H54 (cell line): ENCODE results near the gene GALNS.

Experiments used
- DNase-seq: peaks from one replicate; pipeline ENCODE4 v3.0.0; 2011; ENCODE audit warnings: low spot score, mixed read lengths; ENCODE audit not compliant: insufficient read length
- FAIRE-seq: peaks from 3 replicates; lab custom pipeline; 2011; peaks lifted over from hg19 to GRCh38; lab: Jason Lieb, UNC
- POLR2A ChIP-seq: IDR thresholded peaks from 2 replicates; pipeline ENCODE4 v1.6.1; 2011; ENCODE audit warnings: low read depth, mild to moderate bottlenecking, low read length

The GALNS gene

DNA sequence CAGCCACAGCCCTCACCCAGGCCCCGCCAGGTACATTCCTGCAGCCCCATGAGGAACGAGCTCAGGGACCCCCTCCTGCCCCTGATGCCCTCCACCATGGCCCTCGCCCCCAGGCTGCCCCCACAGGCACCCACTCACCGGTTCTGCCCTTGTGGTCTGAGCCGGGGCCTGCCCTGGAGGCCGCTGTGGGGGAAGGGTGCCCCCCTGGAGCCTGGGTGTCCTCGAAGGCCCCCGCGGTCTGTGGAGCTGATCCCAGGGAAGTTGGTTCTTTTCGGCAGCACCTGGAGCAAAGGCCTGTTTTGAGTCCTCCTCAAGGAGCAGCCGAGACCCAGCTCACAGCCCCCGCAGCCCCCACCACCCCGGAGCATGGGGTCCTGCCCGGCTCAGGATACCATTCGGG, 7.4 kb upstream of the GALNS start:
- DNase-seq (no peak), FAIRE-seq (no peak)
- no peak for TF ChIP-seq POLR2A

DNA sequence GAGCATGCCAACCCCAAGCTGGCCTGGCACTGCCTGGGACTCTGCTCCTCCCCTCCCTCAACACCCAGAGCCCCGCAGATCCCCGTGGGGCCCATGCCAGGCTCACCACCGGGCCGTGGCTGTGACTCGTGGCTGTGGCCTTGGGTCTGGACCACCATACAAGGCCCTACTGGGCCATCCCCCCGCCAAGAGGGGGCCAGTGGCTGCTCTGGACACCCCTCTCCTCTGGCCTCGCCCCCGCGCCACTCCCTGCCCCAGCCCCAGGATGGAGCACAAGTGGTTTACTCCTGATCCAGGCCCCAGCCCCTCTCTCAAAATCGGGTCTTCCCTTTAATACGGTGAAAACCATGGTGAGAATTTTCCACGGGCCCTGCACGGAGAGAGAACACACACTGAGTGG, 6.7 kb upstream of the GALNS start:
- FAIRE-seq (no peak), DNase-seq (no peak)
- no peak for TF ChIP-seq POLR2A

DNA sequence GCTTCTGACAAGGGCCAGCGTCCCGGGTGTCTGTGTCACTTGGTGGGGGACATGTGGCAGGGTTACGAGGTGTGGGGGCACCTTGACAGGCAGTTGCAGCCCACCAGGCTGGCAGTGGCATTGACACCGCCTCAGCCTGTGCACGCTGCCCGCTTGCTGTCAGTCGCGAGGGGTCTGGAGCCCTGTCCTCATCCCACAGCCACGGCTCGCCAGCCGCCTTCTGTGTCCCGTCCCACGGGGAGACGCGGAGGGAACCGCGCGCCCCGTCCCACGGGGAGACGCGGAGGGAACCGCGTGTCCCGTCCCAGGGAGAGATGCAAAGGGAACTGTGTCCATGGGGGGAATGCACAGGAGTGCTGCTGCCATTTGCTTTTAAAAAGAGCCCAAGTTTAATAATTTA, 6.2 kb upstream of the GALNS start:
- TF ChIP-seq POLR2A: no peak
- DNase-seq: no peak
- no peak for FAIRE-seq

DNA sequence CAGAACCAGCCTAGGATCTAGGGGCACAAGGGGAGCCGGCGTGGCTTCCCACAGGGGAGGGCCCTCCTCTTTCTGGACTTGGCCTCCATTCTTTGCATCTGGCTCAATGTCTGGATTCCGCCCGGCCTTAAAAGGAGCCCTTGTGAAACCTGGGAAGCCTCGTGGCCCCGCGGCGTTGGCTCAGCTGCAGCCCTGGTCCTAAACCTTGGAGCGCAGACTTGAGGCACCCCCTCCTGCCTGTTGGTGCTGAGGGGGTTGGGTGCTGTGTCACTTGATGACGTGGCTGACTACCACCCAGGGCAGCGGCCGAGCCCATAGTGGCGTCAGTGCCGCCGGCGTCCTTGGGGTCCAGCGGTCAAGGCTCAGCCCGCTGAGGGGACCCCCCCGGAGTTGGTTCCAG, 4.6 kb upstream of the GALNS start:
- TF ChIP-seq POLR2A: no peak
- FAIRE-seq: no peak

DNA sequence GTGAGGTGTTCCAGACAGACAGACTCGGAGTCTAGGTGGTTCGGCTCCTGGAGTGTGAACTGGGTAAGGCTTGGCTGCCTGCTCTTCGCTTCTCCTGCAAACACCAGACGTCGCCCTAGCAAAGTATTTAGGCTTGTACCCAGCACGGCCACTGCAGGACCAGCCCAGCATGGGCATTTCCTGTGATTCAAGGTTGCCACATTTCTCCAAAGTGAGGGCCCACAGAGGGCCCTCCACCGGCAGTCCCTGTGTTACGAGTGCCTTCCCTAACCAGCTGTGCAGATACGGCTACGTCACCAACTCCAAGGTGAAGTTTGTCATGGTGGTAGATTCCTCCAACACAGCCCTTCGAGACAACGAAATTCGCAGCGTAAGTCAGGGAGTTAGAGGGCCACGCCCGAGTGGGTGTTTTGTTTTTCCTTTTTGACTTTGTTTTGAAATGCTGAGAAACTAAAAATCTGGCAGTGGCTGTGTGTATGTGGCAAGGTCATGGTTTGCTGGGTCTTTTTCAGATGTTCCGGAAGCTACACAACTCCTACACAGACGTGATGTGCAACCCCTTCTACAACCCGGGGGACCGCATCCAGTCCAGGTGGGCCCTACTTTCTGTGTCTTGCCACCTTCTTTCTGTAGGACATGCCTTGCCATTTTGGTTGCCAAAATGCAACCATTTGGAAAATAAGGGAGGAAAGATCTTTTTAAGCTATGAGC, 2.8 kb upstream of the GALNS start:
- FAIRE-seq (no peak), DNase-seq (no peak)
- no peak for TF ChIP-seq POLR2A

More for the DNA sequence above, 4.6 kb upstream of the GALNS start:
- no peak for DNase-seq

DNA sequence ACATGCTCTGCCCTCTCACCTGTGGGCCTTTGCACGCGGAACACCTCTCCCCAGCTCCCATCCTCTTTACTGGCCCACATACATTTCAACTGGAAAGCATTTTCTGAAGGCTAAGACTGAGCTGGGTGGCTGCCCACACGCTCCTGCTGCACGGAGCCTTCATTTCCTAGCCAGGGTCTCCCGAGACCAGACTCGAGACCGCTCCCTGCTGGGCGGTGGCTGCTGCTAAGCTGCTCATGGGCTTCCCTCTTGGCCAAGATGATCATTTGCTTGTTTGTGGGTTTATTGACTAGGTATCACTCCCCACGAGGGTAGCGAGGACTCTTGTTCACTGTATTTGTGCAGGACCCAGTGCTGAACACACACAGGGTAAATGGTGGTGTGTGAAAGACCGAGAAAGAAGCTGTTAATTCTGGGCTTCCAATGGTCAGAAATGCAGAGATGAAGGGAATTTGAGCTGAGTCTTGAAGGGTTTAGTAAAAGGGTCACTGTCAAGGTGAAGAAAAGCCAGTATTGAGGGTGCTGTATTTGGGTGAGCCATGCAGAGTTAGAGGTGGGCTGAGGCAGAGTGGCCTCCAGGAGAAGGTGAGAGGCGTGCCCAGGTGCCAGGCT, 1.1 kb upstream of the GALNS start:
- TF ChIP-seq POLR2A: no peak
- FAIRE-seq: no peak
- peak; percentile 86 for DNase-seq

DNA sequence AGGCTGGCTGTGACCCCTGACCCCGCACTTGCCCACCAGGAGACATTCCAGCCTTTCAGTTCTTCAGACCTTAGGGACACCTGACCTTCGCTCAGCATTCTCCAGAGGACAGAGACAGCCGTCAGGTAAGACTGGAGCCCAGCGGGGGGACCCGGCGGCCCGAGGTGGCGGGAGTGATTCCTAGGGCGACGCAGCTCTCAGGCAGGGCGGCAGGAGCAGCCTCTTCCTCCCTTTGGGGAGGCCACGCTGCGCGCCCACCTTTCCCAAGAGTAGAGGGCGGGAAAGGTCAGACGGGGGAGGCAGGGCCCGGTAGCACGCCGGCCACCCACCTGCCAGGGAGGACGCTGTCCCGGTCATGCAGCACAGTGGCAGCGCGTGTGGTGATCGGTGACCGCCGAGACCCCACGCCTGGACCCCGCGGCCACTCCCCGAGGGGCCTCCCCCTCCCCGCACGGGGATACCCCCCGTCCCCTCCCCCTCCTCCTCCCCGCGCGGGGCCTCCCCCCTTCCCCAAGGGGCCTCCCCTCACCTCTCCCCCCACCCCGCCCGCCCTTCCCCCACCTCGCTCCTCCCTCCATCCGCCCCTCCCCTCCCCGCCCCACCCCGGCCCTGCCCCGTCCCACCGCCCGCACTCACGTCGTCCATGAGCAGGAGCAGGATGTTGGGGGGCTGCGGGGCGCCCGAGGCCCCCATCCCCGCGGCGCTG, 472 bp downstream of the GALNS start:
- FAIRE-seq: no peak
- DNase-seq: no peak
- TF ChIP-seq POLR2A: no peak

DNA sequence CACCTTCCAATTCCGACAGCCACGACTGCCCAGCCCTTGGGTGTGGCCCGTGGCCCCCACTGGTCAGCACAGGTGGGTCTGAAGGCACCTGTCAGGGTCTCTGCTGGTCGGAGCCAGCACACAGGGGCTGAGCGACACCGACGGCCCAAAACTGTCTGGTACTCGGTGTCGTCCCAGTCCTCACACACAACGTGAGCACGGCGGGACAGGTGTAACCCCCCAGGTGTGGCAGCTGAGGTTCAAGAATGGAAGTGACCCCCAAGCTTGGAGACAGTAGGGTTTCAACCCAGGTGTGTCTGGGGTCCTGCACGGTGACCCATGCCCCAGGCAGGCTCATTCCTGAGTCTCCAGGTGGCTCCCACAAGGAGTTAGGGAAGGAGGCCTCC, 1.0 kb downstream of the GALNS start:
- DNase-seq (no peak), FAIRE-seq (no peak)
- no peak for TF ChIP-seq POLR2A

DNA sequence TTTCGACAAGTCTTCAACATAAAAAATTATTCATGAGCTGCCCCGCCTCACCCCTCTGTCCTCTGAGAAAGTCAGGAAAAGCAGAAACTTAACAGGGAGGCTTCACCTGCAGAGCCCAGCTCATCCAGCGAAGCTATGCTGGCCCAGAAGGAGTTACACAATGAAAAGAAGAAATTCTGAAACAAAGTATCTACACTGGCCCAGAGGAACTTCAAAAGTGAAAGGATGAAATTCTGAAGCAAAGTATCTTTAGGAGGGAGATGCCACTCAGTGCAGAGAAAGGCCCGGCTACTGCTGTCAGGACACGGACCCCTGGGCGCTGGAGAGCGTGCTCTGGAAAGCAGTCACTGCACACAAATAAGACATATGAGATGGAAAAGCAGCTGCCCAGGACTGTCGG, 1.6 kb downstream of the GALNS start:
- DNase-seq (no peak), FAIRE-seq (no peak)
- TF ChIP-seq POLR2A: no peak

DNA sequence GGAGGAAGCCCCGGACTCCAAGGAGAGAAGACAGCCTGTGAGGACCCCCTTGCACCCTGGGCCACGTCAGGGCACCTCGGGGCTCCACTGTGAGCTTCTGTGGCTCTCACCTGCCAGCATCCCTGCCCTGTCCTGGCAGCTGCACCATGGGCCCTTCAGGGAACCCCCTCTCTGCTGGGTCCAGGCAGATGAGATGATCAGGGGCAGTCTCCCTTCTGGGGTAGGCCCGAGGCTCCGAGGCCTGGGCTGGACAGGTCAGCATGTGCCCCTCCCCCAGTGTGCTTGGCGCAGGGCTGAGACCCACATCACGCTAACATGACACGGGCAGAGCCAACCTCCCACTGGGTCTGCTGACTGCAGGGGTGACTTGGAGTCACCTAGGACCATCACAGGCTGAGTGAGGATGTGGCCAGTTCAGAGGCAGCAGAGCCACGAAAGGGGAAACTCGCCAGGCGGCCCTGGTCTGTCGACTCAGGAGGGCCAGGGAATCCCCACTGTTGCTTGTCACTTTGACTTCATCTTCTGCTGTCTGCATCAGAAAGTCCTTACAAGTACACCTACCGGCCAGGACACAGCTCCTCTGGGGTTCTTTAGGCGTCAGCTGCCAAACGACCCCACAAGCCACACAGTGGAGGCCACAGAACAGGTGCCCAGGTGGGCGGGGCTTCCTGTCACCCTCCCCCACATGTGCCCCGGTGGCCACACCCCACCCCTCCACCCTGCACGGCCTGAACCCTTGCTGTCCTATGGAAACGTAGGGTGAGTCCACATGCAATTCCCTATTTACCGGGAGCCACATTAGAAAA, 2.2 kb downstream of the GALNS start:
- no peak for TF ChIP-seq POLR2A
- FAIRE-seq (no peak), DNase-seq (no peak)

DNA sequence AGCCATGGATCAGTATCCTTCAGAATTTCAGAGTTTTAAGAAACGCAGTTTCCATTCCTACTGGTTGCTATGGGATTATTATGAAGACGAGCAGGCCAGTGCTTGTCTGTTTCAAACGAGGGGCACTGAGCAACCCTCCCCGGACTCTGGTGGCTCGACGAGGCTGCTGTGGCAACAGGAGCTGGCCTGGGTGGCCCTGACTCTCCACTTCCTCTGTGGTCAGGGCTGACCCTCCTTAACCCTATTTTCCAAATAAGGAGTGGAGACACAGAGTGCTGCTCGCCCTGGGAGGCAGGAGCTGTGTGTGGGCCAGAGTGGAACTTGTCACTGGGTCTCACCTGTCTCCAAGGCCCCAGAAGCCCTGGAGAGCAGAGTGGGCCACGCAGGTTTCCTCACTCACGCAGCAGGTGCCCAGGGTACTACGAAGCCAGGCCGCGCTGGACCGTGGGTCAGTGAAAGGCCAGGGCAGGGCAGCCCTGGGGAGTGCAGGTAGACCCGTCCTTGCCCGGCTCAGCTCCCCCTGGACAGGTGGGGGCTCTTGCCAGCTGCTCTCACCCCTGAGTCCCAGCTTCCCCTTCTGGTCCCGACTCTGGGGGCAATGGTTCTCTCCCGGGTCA, 3.3 kb downstream of the GALNS start:
- no peak for TF ChIP-seq POLR2A
- DNase-seq (no peak), FAIRE-seq (no peak)

DNA sequence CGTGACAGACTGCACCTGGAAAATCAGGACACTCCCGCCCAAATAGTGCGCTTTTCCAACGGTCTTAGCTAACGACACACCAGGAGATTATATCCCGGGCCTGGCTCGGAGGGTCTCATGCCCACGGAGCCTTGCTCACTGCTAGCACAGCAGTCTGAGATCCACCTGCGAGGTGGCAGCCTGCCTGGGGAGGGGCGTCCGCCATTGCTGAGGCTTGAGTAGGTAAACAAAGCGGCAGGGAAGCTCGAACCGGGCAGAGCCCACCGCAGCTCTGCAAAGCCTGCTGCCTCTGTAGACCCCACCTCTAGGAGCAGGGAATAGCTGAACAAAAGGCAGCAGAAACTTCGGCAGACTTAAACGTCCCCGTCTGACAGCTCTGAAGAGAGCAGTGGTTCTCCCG, 5.1 kb downstream of the GALNS start:
- no peak for FAIRE-seq
- no peak for TF ChIP-seq POLR2A
- DNase-seq: no peak

DNA sequence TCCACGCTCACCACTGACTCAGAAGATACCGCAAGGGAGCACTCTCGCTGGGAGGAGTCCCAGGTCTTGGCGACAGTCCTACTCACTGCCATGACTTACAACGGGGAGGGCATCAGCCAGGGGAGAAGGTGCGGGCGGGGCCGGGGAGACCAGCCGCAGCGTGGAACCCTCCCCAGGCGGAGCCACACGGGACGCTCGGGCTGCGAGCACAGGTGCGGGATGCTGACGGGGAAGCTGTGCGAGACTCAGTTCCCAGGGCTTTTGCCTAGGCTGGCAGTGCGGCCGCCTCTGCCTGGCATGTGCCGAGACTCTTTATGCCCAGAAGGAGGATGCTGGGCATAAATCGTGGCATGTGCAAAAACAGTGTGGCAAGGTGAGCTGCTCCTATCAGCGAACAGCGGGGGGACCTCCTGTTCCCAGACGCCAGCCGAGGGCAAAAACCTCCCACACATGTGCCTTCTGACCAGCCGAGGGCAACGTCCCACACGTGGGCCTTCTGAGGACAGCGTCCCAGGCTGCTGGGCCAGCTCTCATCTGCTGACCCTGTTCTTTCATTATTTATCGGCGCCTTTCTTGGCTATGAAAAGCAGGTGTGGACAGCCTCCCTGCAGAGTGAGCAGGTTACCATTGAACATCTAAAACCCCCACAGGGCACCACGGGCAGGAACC, 6.1 kb downstream of the GALNS start:
- FAIRE-seq: no peak
- DNase-seq: no peak
- no peak for TF ChIP-seq POLR2A
